ENCODE measurements around the gene CCL1. TPM values are rescaled to one million over a fixed set of nuclear protein-coding genes. Genes with fewer than 3 reads are reported as not detected.
A peak's percentile ranks its signal among the peaks of the same experiment; 100 is the strongest.

Gene CCL1
- polyA plus RNA-seq, 3 donors: not detected

DNA sequence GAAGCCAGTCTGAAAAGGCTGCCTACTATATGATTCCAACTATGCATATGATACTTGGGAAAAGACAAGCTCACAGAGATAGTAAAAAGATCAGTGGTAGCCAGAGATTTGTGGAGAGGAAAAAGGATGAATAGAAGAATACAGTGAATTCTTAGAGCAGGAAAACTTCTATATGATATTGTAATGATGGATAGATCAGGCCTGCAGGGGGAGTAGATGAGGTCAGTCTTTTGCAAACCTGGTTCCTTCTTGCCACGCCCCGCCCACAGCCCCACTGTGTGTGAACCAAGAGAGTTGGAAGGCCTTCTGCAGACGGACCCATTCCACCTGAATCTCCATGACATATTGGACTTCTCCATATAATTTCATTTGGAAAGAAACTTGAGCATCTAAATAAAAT lies 44.6 kb downstream of the CCL1 start:
- peaks cover 41% of the 10 kb centered on the region for H3K4me1 Mint-ChIP-seq
- H3K4me3 ChIP-seq (replicated peaks in 1 of 3; ENCODE audit: low read depth in 2 of 3, low read length in 3 of 3): no peak overlapping the region
- peaks cover 0 to 1% (median 0%) of the 10 kb centered on the region in 3 donors for H3K27me3 Mint-ChIP-seq (ENCODE audit: low read depth in 3 of 3)
- H3K27ac Mint-ChIP-seq: peak overlapping the region in 3 of 7 donors; percentile 3 to 51 (median 13)
- H3K36me3 Mint-ChIP-seq: peaks cover 0 to 3% of the 10 kb centered on the region in 2 donors
- H3K36me3 ChIP-seq (replicated peaks in 1 of 2; ENCODE audit: control insufficient read depth in 1 of 2, insufficient read depth in 2 of 2, low read length in 2 of 2): no peaks in the 10 kb centered on the region
- H3K4me2 ChIP-seq (replicated peaks; ENCODE audit: extremely low read depth, low read length, poor library complexity, severe bottlenecking): no peak overlapping the region
- no peaks in the 10 kb centered on the region for H4K20me1 ChIP-seq (ENCODE audit: insufficient read depth, low read length)
- H2AFZ ChIP-seq (ENCODE audit: insufficient read depth, low read depth, low read length, poor library complexity, severe bottlenecking): no peak overlapping the region
- H3K79me2 ChIP-seq (ENCODE audit: insufficient read depth, low read length): no peaks in the 10 kb centered on the region
- DNase-seq: peak in 2 of 3 donors; percentile 42 to 56
- H3K4me1 ChIP-seq (ENCODE audit: control insufficient read depth in 1 of 2, insufficient read depth in 2 of 2, low read length in 2 of 2): peaks cover 36 to 38% of the 10 kb centered on the region in 2 donors
- H3K9me3 Mint-ChIP-seq: peaks cover 0 to 3% (median 0%) of the 10 kb centered on the region in 7 donors
- no peak overlapping the region for H3K9ac ChIP-seq (ENCODE audit: insufficient read depth, low read length, poor library complexity, severe bottlenecking)
- H3K4me3 Mint-ChIP-seq: no peak overlapping the region
- TF ChIP-seq, protein P1, sequence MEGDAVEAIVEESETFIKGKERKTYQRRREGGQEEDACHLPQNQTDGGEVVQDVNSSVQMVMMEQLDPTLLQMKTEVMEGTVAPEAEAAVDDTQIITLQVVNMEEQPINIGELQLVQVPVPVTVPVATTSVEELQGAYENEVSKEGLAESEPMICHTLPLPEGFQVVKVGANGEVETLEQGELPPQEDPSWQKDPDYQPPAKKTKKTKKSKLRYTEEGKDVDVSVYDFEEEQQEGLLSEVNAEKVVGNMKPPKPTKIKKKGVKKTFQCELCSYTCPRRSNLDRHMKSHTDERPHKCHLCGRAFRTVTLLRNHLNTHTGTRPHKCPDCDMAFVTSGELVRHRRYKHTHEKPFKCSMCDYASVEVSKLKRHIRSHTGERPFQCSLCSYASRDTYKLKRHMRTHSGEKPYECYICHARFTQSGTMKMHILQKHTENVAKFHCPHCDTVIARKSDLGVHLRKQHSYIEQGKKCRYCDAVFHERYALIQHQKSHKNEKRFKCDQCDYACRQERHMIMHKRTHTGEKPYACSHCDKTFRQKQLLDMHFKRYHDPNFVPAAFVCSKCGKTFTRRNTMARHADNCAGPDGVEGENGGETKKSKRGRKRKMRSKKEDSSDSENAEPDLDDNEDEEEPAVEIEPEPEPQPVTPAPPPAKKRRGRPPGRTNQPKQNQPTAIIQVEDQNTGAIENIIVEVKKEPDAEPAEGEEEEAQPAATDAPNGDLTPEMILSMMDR (IDR thresholded peaks at IDR 0.05): peak; percentile 65
- intact Hi-C loops (cut with micrococcal nuclease): loop anchor here in 1 of 2 donors (10.0 kb wide), 1 partner anchor 64 kb away; the partner anchor contains the start of gene CCL2
- no CpG with 5 or more reads among the region's 3 CpGs for WGBS (ENCODE audit: insufficient coverage)
- H3K27me3 ChIP-seq (ENCODE audit: control insufficient read depth in 2 of 2, insufficient read depth in 2 of 2, low read length in 2 of 2): no peaks in the 10 kb centered on the region
- no peaks in the 10 kb centered on the region for H3K9me3 ChIP-seq (replicated peaks in 1 of 2; ENCODE audit: control insufficient read depth in 1 of 2, insufficient read depth in 1 of 2, low read length in 2 of 2)
- H3K27ac ChIP-seq (ENCODE audit: low read depth in 1 of 2, low read length in 2 of 2): peak overlapping the region in 1 of 2 donors; percentile 16

DNA sequence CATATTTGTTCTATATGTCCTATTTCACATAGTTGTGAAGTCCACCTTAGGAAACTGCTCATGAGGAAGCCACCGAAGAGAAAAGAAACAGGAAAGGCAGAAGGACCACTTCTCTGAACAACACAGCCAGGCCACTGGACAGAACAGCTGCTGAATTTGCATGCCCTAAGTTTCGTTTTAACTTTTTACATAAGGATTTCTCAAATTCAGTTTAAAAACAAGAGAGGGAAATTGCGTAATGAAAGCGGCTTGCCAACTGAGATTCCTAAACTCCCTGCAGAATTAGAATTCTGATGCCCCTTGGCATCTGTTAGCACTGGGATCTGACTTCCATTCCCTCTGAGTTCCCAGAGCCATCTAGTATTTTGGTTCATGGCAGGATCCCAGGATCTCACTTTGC lies 48.8 kb downstream of the CCL1 start:
- Mint-ChIP-seq H3K27me3 (ENCODE audit: low read depth in 3 of 3) (no peaks in the 10 kb centered on the region), H3K4me3 (peak overlapping the region in 1 of 2 donors; percentile 43), H3K36me3 (peaks cover 0 to 2% of the 10 kb centered on the region in 2 donors), H3K9me3 (no peaks in the 10 kb centered on the region), H3K4me1 (peaks cover 47% of the 10 kb centered on the region), H3K27ac (peak overlapping the region; percentile 50 to 92 (median 86))
- H2AFZ ChIP-seq (ENCODE audit: insufficient read depth, low read depth, low read length, poor library complexity, severe bottlenecking): no peak overlapping the region
- no peaks in the 10 kb centered on the region for H3K9me3 ChIP-seq (replicated peaks in 1 of 2; ENCODE audit: control insufficient read depth in 1 of 2, insufficient read depth in 1 of 2, low read length in 2 of 2)
- peak overlapping the region in 1 of 3 experiments; percentile 48 for H3K4me3 ChIP-seq (replicated peaks in 1 of 3; ENCODE audit: low read depth in 2 of 3, low read length in 3 of 3)
- TF ChIP-seq, protein P1 (IDR thresholded peaks at IDR 0.05): no peak
- H3K36me3 ChIP-seq (replicated peaks in 1 of 2; ENCODE audit: control insufficient read depth in 1 of 2, insufficient read depth in 2 of 2, low read length in 2 of 2): no peaks in the 10 kb centered on the region
- no peaks in the 10 kb centered on the region for H4K20me1 ChIP-seq (ENCODE audit: insufficient read depth, low read length)
- peaks cover 40 to 43% of the 10 kb centered on the region in 2 donors for H3K4me1 ChIP-seq (ENCODE audit: control insufficient read depth in 1 of 2, insufficient read depth in 2 of 2, low read length in 2 of 2)
- H3K79me2 ChIP-seq (ENCODE audit: insufficient read depth, low read length): no peaks in the 10 kb centered on the region
- intact Hi-C loops (cut with micrococcal nuclease): loop anchor here in 1 of 2 donors (10.0 kb wide), 1 partner anchor 59 kb away; the partner anchor contains the start of gene CCL2
- 0% methylated on average over 3 of the region's 4 CpGs for WGBS (ENCODE audit: insufficient coverage)
- H3K9ac ChIP-seq (ENCODE audit: insufficient read depth, low read length, poor library complexity, severe bottlenecking): no peak overlapping the region
- peak; percentile 53 to 80 (median 70) for DNase-seq
- H3K27me3 ChIP-seq (ENCODE audit: control insufficient read depth in 2 of 2, insufficient read depth in 2 of 2, low read length in 2 of 2): no peaks in the 10 kb centered on the region
- peak overlapping the region in 1 of 2 donors; percentile 76 for H3K27ac ChIP-seq (ENCODE audit: low read depth in 1 of 2, low read length in 2 of 2)
- peak overlapping the region; percentile 62 for H3K4me2 ChIP-seq (replicated peaks; ENCODE audit: extremely low read depth, low read length, poor library complexity, severe bottlenecking)

All from CD14-positive monocyte (primary cell).